Activated CD8-positive, alpha-beta T cell treated with anti-CD3 and anti-CD28 coated beads for 36 hours (primary cell): Measurements from ENCODE around the gene PNMA5. TPM values are rescaled to one million over a fixed set of nuclear protein-coding genes. Genes with fewer than 3 reads are reported as not detected.
"Not testable (repeated sequence)": the region's sequence is repeated elsewhere in the genome, so short reads cannot be mapped to it uniquely, and the experiment has no call there.

Source experiments
- ATAC-seq: fragments of 200-7000 bp; cut with Tn5 transposase; one replicate; pipeline ENCODE4 v1.10.0; 2021; ENCODE audit warnings: mild to moderate bottlenecking, moderate library complexity
- CTCF ChIA-PET: fragments of 350-600 bp; sonication (Branson Sonifier 250); formaldehyde crosslinking; loops from one replicate; lab custom pipeline; 2021; ENCODE audit warnings: antibody characterized with exemption; lab: Charles Lee
- POLR2A ChIA-PET: fragments of 350-600 bp; sonication (Branson Sonifier 250); formaldehyde crosslinking; loops from one replicate; lab custom pipeline; 2021; ENCODE audit warnings: antibody characterized with exemption; lab: Charles Lee
- DNase-seq: peaks from one replicate; pipeline ENCODE4 v3.0.0-alpha.2; 2020
- H3K27ac Mint-ChIP-seq: one replicate; pipeline ENCODE4 v1.8.0; 2021; ENCODE audit warnings: mild to moderate bottlenecking, mixed read lengths
- H3K27me3 Mint-ChIP-seq: one replicate; pipeline ENCODE4 v1.8.0; 2021; ENCODE audit warnings: mixed read lengths
- H3K36me3 Mint-ChIP-seq: one replicate; pipeline ENCODE4 v1.8.0; 2021; ENCODE audit warnings: low read depth, mixed read lengths
- H3K4me1 Mint-ChIP-seq: one replicate; pipeline ENCODE4 v1.8.0; 2021; ENCODE audit warnings: low read depth, mixed read lengths
- H3K4me3 Mint-ChIP-seq: one replicate; pipeline ENCODE4 v1.8.0; 2021; ENCODE audit warnings: mild to moderate bottlenecking, moderate library complexity, mixed read lengths
- H3K9me3 Mint-ChIP-seq: one replicate; pipeline ENCODE4 v1.8.0; 2021; ENCODE audit warnings: mixed read lengths
- CTCF ChIP-seq: fragments of 200-600 bp; IDR thresholded peaks from one replicate; pipeline ENCODE4 v1.8.0; 2022; ENCODE audit warnings: antibody characterized with exemption, mild to moderate bottlenecking
- intact Hi-C: fragments of 100-400 bp; cut with micrococcal nuclease; formaldehyde crosslinking; loops from one replicate; pipeline ENCODE4 v1.10.0; 2022
- total RNA-seq, 2 experiments: library from RNA; stranded (reverse); gene quantifications; one replicate each; pipeline ENCODE4 v1.2.3, GENCODE V29; 2021

Gene PNMA5
- total RNA-seq, 2 experiments from 2014 or later, result not detected

DNA sequence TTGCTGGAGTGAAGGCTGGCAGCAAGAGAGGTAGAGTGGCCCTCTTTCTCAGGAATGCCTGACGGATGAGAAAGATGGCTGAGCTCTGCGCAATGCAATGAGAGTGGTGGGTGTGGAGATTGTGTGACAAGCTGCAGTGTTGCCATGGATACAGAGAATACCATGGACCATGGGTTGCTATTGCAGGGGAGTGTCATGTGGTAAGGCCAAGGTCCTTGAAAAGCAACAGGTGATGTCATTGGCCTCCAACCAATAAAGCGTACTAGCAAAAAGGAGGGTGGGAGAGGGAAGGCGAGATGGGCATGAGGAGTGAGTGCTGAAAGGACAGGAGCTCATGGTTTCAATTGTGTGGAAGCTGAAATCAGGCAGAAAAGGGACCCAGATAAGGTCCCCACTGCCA, 1.8 kb downstream of the PNMA5 start:
- no peaks in the 10 kb centered on the region for H3K9me3 Mint-ChIP-seq
- no peak for DNase-seq
- ATAC-seq, result no peak
- no peaks in the 10 kb centered on the region for H3K4me1 Mint-ChIP-seq
- H3K36me3 Mint-ChIP-seq, result no peaks in the 10 kb centered on the region
- no peak for TF ChIP-seq CTCF
- POLR2A ChIA-PET, result no interaction called here
- intact Hi-C loops, result no loop called here
- H3K4me3 Mint-ChIP-seq, result no peak overlapping the region
- no peak overlapping the region for H3K27ac Mint-ChIP-seq
- no peaks in the 10 kb centered on the region for H3K27me3 Mint-ChIP-seq
- CTCF ChIA-PET, result no interaction called here

DNA sequence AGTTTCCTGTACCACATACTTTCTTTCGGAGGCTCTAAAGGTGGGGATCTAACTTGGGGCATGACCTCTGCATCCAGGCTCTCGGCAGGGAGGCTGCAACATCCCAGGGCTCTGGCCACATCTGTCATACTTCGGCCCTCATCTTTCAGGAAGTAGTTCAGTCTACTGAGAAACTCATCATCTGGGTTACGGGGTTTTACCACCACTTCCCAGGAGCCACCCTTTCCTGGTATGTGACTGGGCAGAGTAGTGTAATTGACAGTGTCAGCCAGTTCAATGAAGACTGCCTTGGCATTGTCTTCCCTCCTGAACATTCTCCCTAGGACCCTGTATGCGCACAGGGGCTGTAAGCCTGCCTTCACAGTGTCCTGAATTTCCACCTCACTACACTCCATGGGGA, 2.8 kb downstream of the PNMA5 start:
- Mint-ChIP-seq H3K4me1 (no peaks in the 10 kb centered on the region), H3K27me3 (no peaks in the 10 kb centered on the region), H3K4me3 (no peak overlapping the region), H3K9me3 (no peaks in the 10 kb centered on the region), H3K36me3 (no peaks in the 10 kb centered on the region), H3K27ac (no peak overlapping the region)
- ChIA-PET CTCF (no interaction called here), POLR2A (no interaction called here)
- TF ChIP-seq CTCF, result no peak
- ATAC-seq (no peak), DNase-seq (no peak)
- intact Hi-C loops, result no loop called here

DNA sequence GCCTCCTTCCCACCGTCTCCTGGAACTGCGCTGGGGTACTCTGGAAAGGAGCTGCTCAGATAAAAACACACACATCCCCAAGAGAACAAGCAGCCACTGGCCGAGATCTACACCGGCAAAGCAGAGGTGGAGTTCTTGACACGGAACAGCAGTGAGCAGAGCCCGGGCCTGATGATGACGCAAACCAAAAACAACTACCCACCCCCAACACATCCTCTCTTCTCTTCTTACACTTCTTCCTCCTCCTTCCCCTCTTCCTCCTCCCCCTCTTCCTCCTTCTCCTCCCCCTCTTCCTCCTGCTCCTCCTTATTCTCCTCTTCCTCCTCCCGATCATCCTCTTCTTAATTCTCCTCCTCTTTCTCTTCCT, 4.6 kb downstream of the PNMA5 start:
- Mint-ChIP-seq H3K27me3 (no peaks in the 10 kb centered on the region), H3K4me3 (no peak overlapping the region), H3K36me3 (no peaks in the 10 kb centered on the region), H3K4me1 (no peaks in the 10 kb centered on the region), H3K9me3 (no peaks in the 10 kb centered on the region), H3K27ac (no peak overlapping the region)
- intact Hi-C loops, result no loop called here
- ChIA-PET POLR2A (no interaction called here), CTCF (no interaction called here)
- no peak for TF ChIP-seq CTCF
- ATAC-seq, result no peak
- DNase-seq, result no peak

GRCh38 chrX:152988536-152989291, 5.2 kb downstream of the PNMA5 start:
- Mint-ChIP-seq H3K4me3 (no peak overlapping the region), H3K9me3 (no peaks in the 10 kb centered on the region), H3K27ac (peak overlapping the region; percentile 34), H3K4me1 (no peaks in the 10 kb centered on the region), H3K27me3 (no peaks in the 10 kb centered on the region), H3K36me3 (no peaks in the 10 kb centered on the region)
- intact Hi-C loops, result no loop called here
- ChIA-PET CTCF (no interaction called here), POLR2A (no interaction called here)
- DNase-seq (no peak), ATAC-seq (no peak)
- no peak for TF ChIP-seq CTCF

DNA sequence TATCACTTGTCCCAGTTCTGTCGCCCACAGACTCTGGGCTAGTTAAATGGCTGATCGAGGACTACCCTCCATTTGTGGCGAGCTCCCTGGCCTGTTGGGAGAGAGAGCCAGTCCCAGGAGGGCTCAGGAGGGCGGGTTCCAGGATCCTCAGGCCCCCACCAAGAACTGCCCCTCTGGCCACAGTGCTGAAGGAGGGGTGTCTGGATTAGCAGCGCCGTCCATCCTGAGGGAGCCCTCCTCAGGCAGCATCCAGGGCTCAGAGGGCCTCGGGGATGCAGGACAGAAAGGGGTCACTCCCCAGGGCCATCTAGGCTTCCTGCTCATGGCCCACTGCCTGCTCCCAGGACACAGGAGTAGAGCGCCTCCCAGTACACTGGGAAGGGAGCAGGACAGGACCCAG, 6.1 kb downstream of the PNMA5 start:
- Mint-ChIP-seq H3K27me3 (no peaks in the 10 kb centered on the region), H3K27ac (no peak overlapping the region), H3K36me3 (no peaks in the 10 kb centered on the region), H3K4me3 (no peak overlapping the region), H3K9me3 (no peaks in the 10 kb centered on the region), H3K4me1 (no peaks in the 10 kb centered on the region)
- TF ChIP-seq CTCF, result no peak
- intact Hi-C loops, result no loop called here
- ChIA-PET CTCF (no interaction called here), POLR2A (no interaction called here)
- no peak for DNase-seq
- no peak for ATAC-seq

DNA sequence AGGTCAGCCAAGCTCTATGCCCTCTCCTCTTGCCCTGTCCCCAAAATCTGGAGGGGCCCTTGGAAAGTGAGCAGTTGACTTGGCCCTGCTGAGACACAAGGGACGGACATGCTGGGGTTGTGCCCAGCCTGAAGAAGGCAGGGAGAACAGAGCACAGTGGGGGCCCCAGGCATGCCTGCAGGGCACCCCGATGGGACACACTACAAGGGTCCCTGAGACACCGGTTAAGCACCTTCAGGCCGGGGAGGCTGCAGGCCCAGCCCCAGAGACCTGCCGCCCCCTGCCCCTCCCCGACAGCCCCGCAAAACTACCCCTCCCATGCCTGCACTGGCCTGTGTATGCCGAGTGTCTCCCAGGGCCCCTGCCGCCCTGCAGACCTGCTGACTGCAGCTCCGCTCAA, 6.8 kb downstream of the PNMA5 start:
- intact Hi-C loops, H3K9me3 Mint-ChIP-seq, ATAC-seq, DNase-seq, CTCF ChIA-PET, POLR2A ChIA-PET, H3K4me3 Mint-ChIP-seq, H3K36me3 Mint-ChIP-seq, H3K27me3 Mint-ChIP-seq, H3K27ac Mint-ChIP-seq, H3K4me1 Mint-ChIP-seq: not testable (repeated sequence)

GRCh38 chrX:152985383-152985782, 8.5 kb downstream of the PNMA5 start:
- H3K9me3 Mint-ChIP-seq, POLR2A ChIA-PET, DNase-seq, ATAC-seq, intact Hi-C loops, H3K27me3 Mint-ChIP-seq, H3K4me1 Mint-ChIP-seq, H3K4me3 Mint-ChIP-seq, H3K36me3 Mint-ChIP-seq, CTCF ChIA-PET, H3K27ac Mint-ChIP-seq: not testable (repeated sequence)
